ENCODE measurements around the gene DNM2.
"Not testable (repeated sequence)": the region's sequence is repeated elsewhere in the genome, so short reads cannot be mapped to it uniquely, and the experiment has no call there.

The DNM2 gene

GRCh38 chr19:10830931-10831779 lies 113.3 kb downstream of the DNM2 start:
- H3K9me3 ChIP-seq (ENCODE audit: low read length): no peaks in the 10 kb centered on the region
- H3K4me1 ChIP-seq (ENCODE audit: insufficient read depth, low read length): no peaks in the 10 kb centered on the region
- H3K36me3 ChIP-seq (ENCODE audit: insufficient read depth, low read length): peaks cover 49% of the 10 kb centered on the region
- no peaks in the 10 kb centered on the region for H3K27me3 ChIP-seq (ENCODE audit: insufficient read depth, low read length)
- no peak overlapping the region for H2AFZ ChIP-seq (ENCODE audit: low read depth, low read length)
- H3K4me3 ChIP-seq (ENCODE audit: low read length): no peak overlapping the region

GRCh38 chr19:10831987-10832938 lies 114.4 kb downstream of the DNM2 start:
- Histone ChIP-seq H3K9me3 (ENCODE audit: low read length) (no peaks in the 10 kb centered on the region), H3K27me3 (ENCODE audit: insufficient read depth, low read length) (no peaks in the 10 kb centered on the region), H3K4me3 (ENCODE audit: low read length) (no peak overlapping the region), H3K36me3 (ENCODE audit: insufficient read depth, low read length) (peaks cover 43% of the 10 kb centered on the region), H3K4me1 (ENCODE audit: insufficient read depth, low read length) (peaks cover 8% of the 10 kb centered on the region), H2AFZ (ENCODE audit: low read depth, low read length) (no peak overlapping the region)

GRCh38 chr19:10832939-10833296 lies 115.0 kb downstream of the DNM2 start:
- Histone ChIP-seq H3K4me1 (ENCODE audit: insufficient read depth, low read length) (peaks cover 8% of the 10 kb centered on the region), H3K9me3 (ENCODE audit: low read length) (no peaks in the 10 kb centered on the region), H3K27me3 (ENCODE audit: insufficient read depth, low read length) (no peaks in the 10 kb centered on the region), H3K4me3 (ENCODE audit: low read length) (no peak overlapping the region), H3K36me3 (ENCODE audit: insufficient read depth, low read length) (peaks cover 43% of the 10 kb centered on the region), H2AFZ (ENCODE audit: low read depth, low read length) (no peak overlapping the region)

GRCh38 chr19:10835089-10835753 lies 117.3 kb downstream of the DNM2 start:
- no peaks in the 10 kb centered on the region for H3K27me3 ChIP-seq (ENCODE audit: insufficient read depth, low read length)
- H3K4me3 ChIP-seq (ENCODE audit: low read length): peak overlapping the region; percentile 59
- H3K4me1 ChIP-seq (ENCODE audit: insufficient read depth, low read length): peaks cover 8% of the 10 kb centered on the region
- H2AFZ ChIP-seq (ENCODE audit: low read depth, low read length): no peak overlapping the region
- peaks cover 28% of the 10 kb centered on the region for H3K36me3 ChIP-seq (ENCODE audit: insufficient read depth, low read length)
- H3K9me3 ChIP-seq (ENCODE audit: low read length): no peaks in the 10 kb centered on the region

DNA sequence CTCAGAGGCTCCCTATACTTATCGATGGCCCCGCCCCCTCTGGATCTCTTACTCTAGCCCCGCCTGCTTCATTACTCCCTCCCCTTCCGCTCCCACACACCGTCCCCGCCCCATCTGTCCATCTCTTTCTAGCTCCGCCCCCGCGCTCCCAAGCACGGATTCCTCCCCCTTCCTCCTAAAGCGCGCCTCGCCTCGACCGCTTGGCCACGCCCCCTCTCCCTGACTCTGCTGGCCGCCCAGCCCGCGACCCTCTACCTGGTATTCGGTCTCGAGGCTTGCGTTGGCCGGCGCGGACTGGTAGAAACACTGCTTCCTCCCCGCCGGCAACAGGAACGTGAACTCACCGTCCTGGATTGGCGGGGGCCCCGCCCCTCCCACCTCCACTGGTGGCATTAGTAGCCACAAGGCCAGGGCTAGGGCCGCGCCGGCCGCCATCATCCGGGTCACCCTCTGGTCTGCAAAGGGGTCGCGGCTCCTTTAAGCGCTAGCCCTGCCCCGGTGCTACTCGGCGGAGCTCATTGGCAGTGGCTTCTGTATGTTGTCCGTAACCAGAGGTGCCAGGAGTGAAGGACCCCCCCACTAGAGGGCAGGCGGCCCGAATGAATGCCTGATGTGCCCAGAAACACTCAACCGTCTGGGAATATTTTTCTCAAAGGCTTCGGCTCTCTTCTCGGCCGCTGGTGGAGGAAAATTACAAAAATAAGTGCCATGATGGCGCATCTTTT lies 118.0 kb downstream of the DNM2 start, which contains the start of gene TMED1:
TMED1 (minus strand) TSS at position 459 of the 725 bp plus-strand sequence; CDS start at position 438, 21 bp downstream.
- H3K4me1 ChIP-seq (ENCODE audit: insufficient read depth, low read length): peaks cover 8% of the 10 kb centered on the region
- no peaks in the 10 kb centered on the region for H3K9me3 ChIP-seq (ENCODE audit: low read length)
- H3K4me3 ChIP-seq (ENCODE audit: low read length): peak within 1 kb of the TSS; percentile 59
- peaks cover 23% of the 10 kb centered on the region for H3K36me3 ChIP-seq (ENCODE audit: insufficient read depth, low read length)
- peak within 1 kb of the TSS; percentile 63 for H2AFZ ChIP-seq (ENCODE audit: low read depth, low read length)
- no peaks in the 10 kb centered on the region for H3K27me3 ChIP-seq (ENCODE audit: insufficient read depth, low read length)

DNA sequence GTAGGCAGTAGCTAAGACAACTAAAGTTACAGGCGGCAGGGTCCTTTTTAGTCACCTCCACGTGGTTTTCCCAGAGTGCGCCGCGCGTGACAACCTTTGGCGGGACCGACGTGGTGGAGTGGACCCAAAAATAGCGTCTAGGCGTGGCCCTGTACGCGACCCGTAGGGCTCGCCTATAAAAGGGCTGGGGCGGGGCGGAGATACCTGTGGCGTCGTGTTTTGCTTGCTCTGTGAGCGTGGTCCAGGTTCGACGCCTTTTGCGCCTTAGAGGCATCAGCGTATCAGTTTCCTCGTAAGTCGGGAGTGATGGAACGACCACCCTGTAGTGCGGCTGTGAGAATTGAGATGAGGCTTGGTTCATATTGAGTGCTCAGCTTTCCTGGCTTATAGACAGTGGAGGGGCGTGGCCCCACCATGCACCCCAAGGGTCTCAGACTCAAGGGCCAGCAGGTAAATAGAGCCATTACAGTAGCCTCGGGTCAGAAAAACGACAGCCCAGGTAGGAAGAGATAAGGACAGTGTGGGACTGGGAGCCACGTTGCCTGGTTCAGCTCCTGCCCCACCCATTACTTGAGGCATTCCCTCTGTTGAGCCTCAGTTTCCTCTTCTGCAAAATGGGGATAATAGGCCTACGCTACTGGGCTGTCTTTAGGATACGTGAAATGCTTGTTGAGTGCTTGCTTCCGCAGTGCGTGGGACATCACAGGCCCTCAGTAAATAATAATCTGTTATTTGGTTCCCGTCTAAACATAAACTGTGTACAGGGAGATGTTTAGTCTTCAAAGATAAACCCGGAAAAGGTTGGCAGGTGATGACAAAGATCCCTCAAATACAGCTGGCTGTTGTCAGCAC lies 118.8 kb downstream of the DNM2 start:
- Histone ChIP-seq H3K27me3 (ENCODE audit: insufficient read depth, low read length) (no peaks in the 10 kb centered on the region), H3K9me3 (ENCODE audit: low read length) (no peaks in the 10 kb centered on the region), H3K4me3 (ENCODE audit: low read length) (peak overlapping the region; percentile 59), H3K36me3 (ENCODE audit: insufficient read depth, low read length) (peaks cover 20% of the 10 kb centered on the region), H2AFZ (ENCODE audit: low read depth, low read length) (peak overlapping the region; percentile 63), H3K4me1 (ENCODE audit: insufficient read depth, low read length) (peaks cover 8% of the 10 kb centered on the region)

GRCh38 chr19:10837649-10838048 lies 119.8 kb downstream of the DNM2 start:
- H3K4me3 ChIP-seq (ENCODE audit: low read length); H3K9me3 ChIP-seq (ENCODE audit: low read length); H3K27me3 ChIP-seq (ENCODE audit: insufficient read depth, low read length); H2AFZ ChIP-seq (ENCODE audit: low read depth, low read length); H3K4me1 ChIP-seq (ENCODE audit: insufficient read depth, low read length): not testable (repeated sequence)
- H3K36me3 ChIP-seq (ENCODE audit: insufficient read depth, low read length): peaks cover 13% of the 10 kb centered on the region

DNA sequence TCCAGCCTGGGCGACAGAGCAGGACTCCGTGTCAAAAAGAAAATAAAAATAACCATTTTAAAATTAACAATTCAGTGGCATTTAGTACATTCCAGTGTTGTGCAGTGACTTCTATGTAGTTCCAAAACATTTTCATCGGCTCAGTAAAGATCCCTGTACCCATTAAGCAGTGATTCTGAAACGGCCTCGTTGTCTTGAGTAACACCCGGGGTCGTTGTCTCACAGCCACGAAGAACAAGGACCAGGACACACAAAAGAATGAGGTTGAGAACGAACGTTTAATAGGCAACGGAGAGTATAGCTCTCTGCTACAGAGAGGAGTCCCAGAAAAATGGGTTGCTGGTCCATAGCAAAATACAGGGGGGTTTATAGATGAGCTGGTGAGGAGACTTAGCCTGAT lies 120.5 kb downstream of the DNM2 start:
- no peaks in the 10 kb centered on the region for H3K27me3 ChIP-seq (ENCODE audit: insufficient read depth, low read length)
- peaks cover 8% of the 10 kb centered on the region for H3K4me1 ChIP-seq (ENCODE audit: insufficient read depth, low read length)
- peaks cover 8% of the 10 kb centered on the region for H3K36me3 ChIP-seq (ENCODE audit: insufficient read depth, low read length)
- no peak overlapping the region for H2AFZ ChIP-seq (ENCODE audit: low read depth, low read length)
- no peak overlapping the region for H3K4me3 ChIP-seq (ENCODE audit: low read length)
- H3K9me3 ChIP-seq (ENCODE audit: low read length): peaks cover 2% of the 10 kb centered on the region

- H3K4me3 ChIP-seq (ENCODE audit: low read length): no peak overlapping the region
- H3K36me3 ChIP-seq (ENCODE audit: insufficient read depth, low read length): peaks cover 6% of the 10 kb centered on the region
- H3K27me3 ChIP-seq (ENCODE audit: insufficient read depth, low read length): no peaks in the 10 kb centered on the region
- peaks cover 2% of the 10 kb centered on the region for H3K9me3 ChIP-seq (ENCODE audit: low read length)
- H3K4me1 ChIP-seq (ENCODE audit: insufficient read depth, low read length): peaks cover 8% of the 10 kb centered on the region
- H2AFZ ChIP-seq (ENCODE audit: low read depth, low read length): no peak overlapping the region
Measured at GRCh38 chr19:10839114-10840050, 121.5 kb downstream of the DNM2 start.

DNA sequence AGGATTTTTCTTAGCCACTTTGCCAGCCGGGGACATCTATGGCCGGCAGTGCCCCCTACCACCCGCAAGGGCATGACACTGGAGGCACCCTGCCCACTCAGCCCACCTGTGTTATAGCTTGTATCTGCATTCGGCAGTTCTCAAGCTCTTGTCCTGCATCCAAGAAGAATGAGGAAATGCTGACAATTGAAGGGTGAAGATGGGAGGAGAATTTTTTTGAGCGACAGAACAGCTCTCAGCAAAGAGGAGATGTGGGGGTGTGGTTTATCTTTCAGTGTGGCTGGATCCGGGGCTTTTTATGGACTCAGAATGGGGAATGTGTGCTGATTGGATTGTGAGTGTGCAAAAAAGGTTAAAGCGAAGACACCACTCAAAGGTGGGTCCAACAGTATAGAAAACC lies 124.9 kb downstream of the DNM2 start:
- peaks cover 2% of the 10 kb centered on the region for H3K9me3 ChIP-seq (ENCODE audit: low read length)
- H3K4me1 ChIP-seq (ENCODE audit: insufficient read depth, low read length): no peaks in the 10 kb centered on the region
- no peak overlapping the region for H2AFZ ChIP-seq (ENCODE audit: low read depth, low read length)
- no peak overlapping the region for H3K4me3 ChIP-seq (ENCODE audit: low read length)
- no peaks in the 10 kb centered on the region for H3K27me3 ChIP-seq (ENCODE audit: insufficient read depth, low read length)
- no peaks in the 10 kb centered on the region for H3K36me3 ChIP-seq (ENCODE audit: insufficient read depth, low read length)

Data from neuron (in vitro differentiated cells).